IMR-90 (cell line): ENCODE measurements around the gene NDST3. TPM values are rescaled to one million over a fixed set of nuclear protein-coding genes. Genes with fewer than 3 reads are reported as not detected.
A peak's percentile ranks its signal among the peaks of the same experiment; 100 is the strongest.

ENCODE experiments used
- ATAC-seq: fragments of 200-7000 bp; cut with Tn5 transposase; 2 replicates; pipeline ENCODE4 v1.9.1; 2020; ENCODE audit warnings: low read depth, mild to moderate bottlenecking, moderate library complexity
- BruUV-seq: library from RNA; stranded (reverse); fragments of 400-500 nt; replicated peaks from 2 replicates; lab custom pipeline; 2021; lab: Mats Ljungman, UMichigan
- CTCF ChIA-PET: fragments of 300-600 bp; formaldehyde crosslinking; extraction: SDS; loops from one replicate; lab custom pipeline; 2021; ENCODE audit warnings: antibody characterized with exemption; lab: Yijun Ruan, JAX
- POLR2A ChIA-PET: fragments of 300-600 bp; sonication (Branson Sonifier 250); formaldehyde crosslinking; loops from one replicate; lab custom pipeline; 2022; ENCODE audit warnings: antibody characterized with exemption; ENCODE audit not compliant: unreplicated experiment; lab: Charles Lee
- DNase-seq: peaks from one replicate; pipeline ENCODE4 v3.0.0; 2013
- H2AFZ ChIP-seq: replicated peaks from 2 replicates; pipeline ENCODE3; 2013; ENCODE audit warnings: low read length, mild to moderate bottlenecking; ENCODE audit not compliant: poor library complexity
- H2AK5ac ChIP-seq: 2 replicates; pipeline ENCODE4 v1.6.1; 2013; ENCODE audit warnings: low read depth, low read length, inconsistent platforms
- H2AK9ac ChIP-seq: replicated peaks from 2 replicates; pipeline ENCODE3; 2013; ENCODE audit warnings: mild to moderate bottlenecking, low read depth, low read length, moderate library complexity; ENCODE audit not compliant: poor library complexity
- H2BK120ac ChIP-seq: 2 replicates; pipeline ENCODE4 v1.6.1; 2013; ENCODE audit warnings: low read depth, low read length, inconsistent platforms
- H2BK15ac ChIP-seq: 3 replicates; pipeline ENCODE4 v1.6.1; 2013; ENCODE audit warnings: low read depth, low read length, inconsistent platforms
- H2BK20ac ChIP-seq: 2 replicates; pipeline ENCODE4 v1.6.1; 2013; ENCODE audit warnings: low read depth, mild to moderate bottlenecking, inconsistent platforms, low read length, moderate library complexity
- H2BK5ac ChIP-seq: 2 replicates; pipeline ENCODE4 v1.6.1; 2013; ENCODE audit warnings: mild to moderate bottlenecking, low read depth, low read length, inconsistent platforms; ENCODE audit not compliant: poor library complexity, severe bottlenecking
- H3K14ac ChIP-seq: replicated peaks from 2 replicates; pipeline ENCODE4 v1.6.1; 2013; ENCODE audit warnings: low read depth, low read length, inconsistent platforms
- H3K18ac ChIP-seq: 2 replicates; pipeline ENCODE4 v1.6.1; 2013; ENCODE audit warnings: low read depth, low read length, control low read depth
- H3K23ac ChIP-seq: 2 replicates; pipeline ENCODE4 v1.6.1; 2013; ENCODE audit warnings: low read depth, low read length, inconsistent platforms
- H3K27ac ChIP-seq: 2 replicates; pipeline ENCODE4 v1.5.1; 2013; ENCODE audit warnings: mild to moderate bottlenecking, control low read depth, low read length; ENCODE audit not compliant: insufficient read depth
- H3K27me3 ChIP-seq: 2 replicates; pipeline ENCODE4 v1.6.1; 2013; ENCODE audit warnings: low read length; ENCODE audit not compliant: control insufficient read depth, insufficient read depth
- H3K36me3 ChIP-seq: 2 replicates; pipeline ENCODE4 v1.6.1; 2013; ENCODE audit warnings: low read length, mixed read lengths; ENCODE audit not compliant: control insufficient read depth, insufficient read depth
- H3K4ac ChIP-seq: 2 replicates; pipeline ENCODE4 v1.6.1; 2013; ENCODE audit warnings: low read depth, low read length, inconsistent platforms
- H3K4me1 ChIP-seq: 2 replicates; pipeline ENCODE4 v1.6.1; 2013; ENCODE audit warnings: low read length, mixed read lengths; ENCODE audit not compliant: control insufficient read depth, insufficient read depth
- H3K4me2 ChIP-seq: 2 replicates; pipeline ENCODE4 v1.6.1; 2013; ENCODE audit warnings: low read depth, mild to moderate bottlenecking, control low read depth, low read length, moderate library complexity
- H3K4me3 ChIP-seq: 2 replicates; pipeline ENCODE4 v1.5.1; 2013; ENCODE audit warnings: low read depth, mild to moderate bottlenecking, control low read depth, low read length, moderate library complexity; ENCODE audit not compliant: insufficient read depth
- H3K56ac ChIP-seq: 2 replicates; pipeline ENCODE4 v1.6.1; 2013; ENCODE audit warnings: low read length, inconsistent platforms; ENCODE audit not compliant: insufficient read depth; ENCODE audit errors: extremely low read depth
- H3K79me1 ChIP-seq, 2 experiments: 2 replicates each; pipeline ENCODE4 v1.6.1; 2013; ENCODE audit warnings: low read length in 2 of 2, inconsistent platforms in 1 of 2, low read depth in 1 of 2
- H3K9ac ChIP-seq: 2 replicates; pipeline ENCODE4 v1.6.1; 2013; ENCODE audit warnings: low read depth, low read length, control low read depth
- H3K9me1 ChIP-seq: 2 replicates; pipeline ENCODE4 v1.6.1; 2013; ENCODE audit warnings: low read length, inconsistent platforms; ENCODE audit not compliant: insufficient read depth
- H3K9me3 ChIP-seq: 2 replicates; pipeline ENCODE4 v1.6.1; 2013; ENCODE audit warnings: low read length; ENCODE audit not compliant: control insufficient read depth, insufficient read depth
- H4K20me1 ChIP-seq: 2 replicates; pipeline ENCODE4 v1.6.1; 2013; ENCODE audit warnings: low read length, inconsistent platforms; ENCODE audit not compliant: insufficient read depth
- H4K5ac ChIP-seq: 2 replicates; pipeline ENCODE4 v1.6.1; 2013; ENCODE audit warnings: mild to moderate bottlenecking, low read depth, low read length, control low read depth
- H4K8ac ChIP-seq, 2 experiments: 2 replicates each; pipeline ENCODE4 v1.6.1; 2013; ENCODE audit warnings: low read depth in 2 of 2, low read length in 2 of 2, control low read depth in 1 of 2, inconsistent platforms in 1 of 2
- H4K91ac ChIP-seq: 2 replicates; pipeline ENCODE4 v1.6.1; 2013; ENCODE audit warnings: low read depth, low read length, inconsistent platforms; ENCODE audit not compliant: insufficient read depth
- BHLHE40 ChIP-seq: fragments of 150-350 bp; IDR thresholded peaks from 2 replicates; pipeline ENCODE4 v1.6.1; 2016; ENCODE audit warnings: mild to moderate bottlenecking, low read depth, low read length
- CEBPB ChIP-seq: IDR thresholded peaks from 2 replicates; pipeline ENCODE4 v1.6.1; 2012; ENCODE audit warnings: low read depth, low read length, improper control_type of control experiment
- CHD1 ChIP-seq: IDR thresholded peaks from 2 replicates; pipeline ENCODE4 v1.6.1; 2012; ENCODE audit warnings: low read depth, low read length, improper control_type of control experiment
- CTCF ChIP-seq: conservative IDR thresholded peaks from 2 replicates; pipeline ENCODE4 v1.5.1; 2012; ENCODE audit warnings: mild to moderate bottlenecking, low read depth, low read length, improper control_type of control experiment
- ELK1 ChIP-seq: fragments of 150-350 bp; IDR thresholded peaks from 2 replicates; pipeline ENCODE4 v1.6.1; 2016; ENCODE audit warnings: low read depth, mild to moderate bottlenecking, low read length, moderate library complexity, borderline replicate concordance
- FOS ChIP-seq: fragments of 150-350 bp; IDR thresholded peaks from 2 replicates; pipeline ENCODE4 v1.6.1; 2016; ENCODE audit warnings: low read depth, low read length
- MAFK ChIP-seq: IDR thresholded peaks from 2 replicates; pipeline ENCODE4 v1.6.1; 2012; ENCODE audit warnings: low read depth, low read length, improper control_type of control experiment
- MAZ ChIP-seq: IDR thresholded peaks from 2 replicates; pipeline ENCODE4 v1.6.1; 2012; ENCODE audit warnings: low read depth, mild to moderate bottlenecking, low read length, improper control_type of control experiment, moderate library complexity, borderline replicate concordance
- MXI1 ChIP-seq: IDR thresholded peaks from 2 replicates; pipeline ENCODE4 v1.6.1; 2012; ENCODE audit warnings: low read depth, mild to moderate bottlenecking, low read length, moderate library complexity, borderline replicate concordance
- NFE2L2 ChIP-seq: fragments of 150-350 bp; IDR thresholded peaks from 2 replicates; pipeline ENCODE4 v1.6.1; 2016; ENCODE audit warnings: low read depth, mild to moderate bottlenecking, low read length
- POLR2A ChIP-seq: IDR thresholded peaks from 2 replicates; pipeline ENCODE4 v1.6.1; 2012; ENCODE audit warnings: mild to moderate bottlenecking, low read depth, low read length
- RAD21 ChIP-seq: IDR thresholded peaks from 2 replicates; pipeline ENCODE4 v1.6.1; 2012; ENCODE audit warnings: low read length, improper control_type of control experiment
- RCOR1 ChIP-seq: IDR thresholded peaks from 2 replicates; pipeline ENCODE4 v1.6.1; 2012; ENCODE audit warnings: mild to moderate bottlenecking, low read length, improper control_type of control experiment; ENCODE audit not compliant: insufficient replicate concordance
- RFX5 ChIP-seq: IDR thresholded peaks from 2 replicates; pipeline ENCODE4 v1.8.0; 2012; ENCODE audit warnings: low read depth, mild to moderate bottlenecking, low read length, moderate library complexity
- SMC3 ChIP-seq: fragments of 150-350 bp; IDR thresholded peaks from 2 replicates; pipeline ENCODE4 v1.6.1; 2016; ENCODE audit warnings: low read depth, mild to moderate bottlenecking, antibody characterized with exemption, low read length, moderate library complexity
- USF2 ChIP-seq: fragments of 150-350 bp; IDR thresholded peaks from 2 replicates; pipeline ENCODE4 v1.6.1; 2017; ENCODE audit warnings: mild to moderate bottlenecking, antibody characterized with exemption, low read length, low read depth
- WGBS, 2 experiments: methylation state at CpG; one replicate each; pipeline versions ENCODE4 v1.1.5 to v1.1.7; 2013; ENCODE audit warnings: missing lambda C conversion rate in 2 of 2; ENCODE audit not compliant: insufficient read length in 1 of 2; ENCODE audit errors: extremely low coverage in 2 of 2; 5-methylcytosine and 5-hydroxymethylcytosine counted together
- dilution Hi-C: fragments of 300-500 bp; cut with HindIII; formaldehyde crosslinking; loops from one replicate; pipeline ENCODE4 v1.14.3; 2018; ENCODE audit warnings: low sequenced_read_pairs; ENCODE audit not compliant: unreplicated experiment
- in situ Hi-C: fragments of 300-500 bp; cut with MboI; formaldehyde crosslinking; loops from 3 replicates; pipeline ENCODE4 v1.14.3; 2019; ENCODE audit warnings: low sequenced_read_pairs, inconsistent platforms, mixed read lengths
- intact Hi-C: fragments of 100-400 bp; cut with micrococcal nuclease; formaldehyde crosslinking; loops from 2 replicates; pipeline ENCODE4 v1.10.0; 2022
- polyA plus RNA-seq, 3 experiments: library from polyadenylated mRNA; depleted of rRNA; stranded (reverse); fragments of >200 nt; gene quantifications; 2 replicates each; pipeline ENCODE4 v1.2.3, GENCODE V29; 2012; ENCODE audit warnings: low replicate concordance in 1 of 3
- total RNA-seq: library from RNA; depleted of rRNA; stranded (reverse); fragments of >200 nt; gene quantifications from 2 replicates; pipeline ENCODE4 v1.2.3, GENCODE V29; 2012

The NDST3 gene
- total and polyA plus RNA-seq, 2 of the 4 experiments (the other 2 are of a cell fraction) = 0.10 to 0.18 TPM

GRCh38 chr4:118284169-118284568 is 249.9 kb downstream of the NDST3 start:
- in situ Hi-C loops = loop anchor here (25.0 kb wide), 1 partner anchor 228 kb away; no protein-coding TSS in a partner anchor
- POLR2A ChIA-PET = interaction anchor here (0.6 kb wide), 1 partner anchor 125 kb away, joined by 3 read pairs; no protein-coding TSS in a partner anchor

More at GRCh38 chr4:118284169-118284568, 249.9 kb downstream of the NDST3 start:
- Histone ChIP-seq H3K79me1 (peaks cover 8 to 18% of the 10 kb centered on the region in 2 experiments; a peak in 3 of 4 replicates), H3K23ac (no peak overlapping the region), H2AK9ac (no peak overlapping the region), H3K36me3 (peaks cover 7% of the 10 kb centered on the region), H2BK120ac (no peak overlapping the region), H2BK15ac (0 out of 3 replicates have a peak overlapping the region, but pooled peaks have one; percentile 16), H3K27ac (no peak overlapping the region; the same call in 1 of the 2 replicates), H3K27me3 (no peaks in the 10 kb centered on the region), H3K4me1 (peaks cover 18% of the 10 kb centered on the region), H4K91ac (no peak overlapping the region), H3K4ac (0 out of 2 replicates have a peak overlapping the region, but pooled peaks have one; percentile 37), H2BK5ac (peak overlapping the region; percentile 48), H4K5ac (peak overlapping the region; percentile 79), H2AFZ (no peak overlapping the region), H3K18ac (peak overlapping the region; percentile 64), H3K9me3 (no peaks in the 10 kb centered on the region), H3K9ac (no peak overlapping the region), H3K56ac (no peak overlapping the region), H3K4me2 (no peak overlapping the region), H2AK5ac (peak overlapping the region; percentile 30; the same call in 1 of the 2 replicates), H3K4me3 (no peak overlapping the region), H3K14ac (no peak overlapping the region), H4K20me1 (peaks cover 14% of the 10 kb centered on the region; the same call in 1 of the 2 replicates), H2BK20ac (no peak overlapping the region), H3K9me1 (peaks cover 4% of the 10 kb centered on the region), H4K8ac (no peak overlapping the region)
- CTCF ChIA-PET = interaction anchor here (0.6 to 0.8 kb wide), 2 partner anchors 32 to 69 kb away, joined by 3 read pairs; partner anchors contain the start of gene PRSS12
- BruUV-seq = no TSS peak
- ATAC-seq = no peak
- TF ChIP-seq FOS (no peak), SMC3 (no peak), BHLHE40 (no peak), CHD1 (no peak), RFX5 (no peak), NFE2L2 (no peak), MXI1 (no peak), CTCF (no peak), MAZ (no peak), CEBPB (no peak), MAFK (no peak), USF2 (no peak), ELK1 (no peak), POLR2A (no peak), RAD21 (no peak), RCOR1 (no peak)
- 95% methylated on average over 2 of the region's 3 CpGs; no CpG with 5 or more reads in 1 of the 2 experiments for WGBS, 2 experiments
- dilution Hi-C loops (no loop called here), intact Hi-C loops (loop anchor here (5.0 kb wide), 2 partner anchors 133 to 218 kb away; no protein-coding TSS in a partner anchor)
- DNase-seq = peak; percentile 13
